GM19463 (cell line): Measurements from ENCODE around the gene CYP1B1.
"Not testable (repeated sequence)": the region's sequence is repeated elsewhere in the genome, so short reads cannot be mapped to it uniquely, and the experiment has no call there.

ENCODE experiments used
- ATAC-seq: cut with Tn5 transposase; IDR thresholded peaks from one replicate; pipeline ENCODE4 v1.9.1; 2021; ENCODE audit warnings: mild to moderate bottlenecking, moderate library complexity; ENCODE audit not compliant: unreplicated experiment

Gene CYP1B1

GRCh38 chr2:38075507-38076151 is at the start of gene CYP1B1:
Gene CYP1B1 (minus strand): TSS chr2:38076151. CDS start chr2:38075388, 763 bp downstream.
- ATAC-seq = no peak

GRCh38 chr2:38125007-38125406 is 49.1 kb upstream of the CYP1B1 start:
- no peak for ATAC-seq

GRCh38 chr2:38123911-38124310 is 48.0 kb upstream of the CYP1B1 start:
- ATAC-seq = no peak

GRCh38 chr2:38122344-38122743 is 46.4 kb upstream of the CYP1B1 start:
- no peak for ATAC-seq

GRCh38 chr2:38121481-38121880 is 45.5 kb upstream of the CYP1B1 start:
- no peak for ATAC-seq

GRCh38 chr2:38120829-38121228 is 44.9 kb upstream of the CYP1B1 start:
- ATAC-seq = no peak

- no peak for ATAC-seq
Observed at GRCh38 chr2:38120264-38120592, 44.3 kb upstream of the CYP1B1 start.

GRCh38 chr2:38116762-38117161 is 40.8 kb upstream of the CYP1B1 start:
- ATAC-seq = no peak

GRCh38 chr2:38115216-38116032 is 39.5 kb upstream of the CYP1B1 start:
- ATAC-seq = peak; percentile 69

GRCh38 chr2:38113981-38114708 is 38.2 kb upstream of the CYP1B1 start:
- ATAC-seq = no peak

- ATAC-seq = no peak
Observed at GRCh38 chr2:38113051-38113450, 37.1 kb upstream of the CYP1B1 start.

- ATAC-seq = not testable (repeated sequence)
Observed at GRCh38 chr2:38111350-38111749, 35.4 kb upstream of the CYP1B1 start.

GRCh38 chr2:38109732-38110181 is 33.8 kb upstream of the CYP1B1 start:
- peak; percentile 59 for ATAC-seq

GRCh38 chr2:38108907-38109731 is 33.2 kb upstream of the CYP1B1 start:
- peak; percentile 44 for ATAC-seq

GRCh38 chr2:38107738-38108410 is 31.9 kb upstream of the CYP1B1 start:
- no peak for ATAC-seq

GRCh38 chr2:38106405-38107094 is 30.6 kb upstream of the CYP1B1 start:
- no peak for ATAC-seq

- ATAC-seq = no peak
Observed at GRCh38 chr2:38105922-38106321, 30.0 kb upstream of the CYP1B1 start.

GRCh38 chr2:38104598-38104997 is 28.6 kb upstream of the CYP1B1 start:
- ATAC-seq = no peak

GRCh38 chr2:38100328-38100727 is 24.4 kb upstream of the CYP1B1 start:
- no peak for ATAC-seq
